Upper lobe of right lung (tissue), 1 donor: ENCODE results near the gene LONP2. TPM values are rescaled to one million over a fixed set of nuclear protein-coding genes. Genes with fewer than 3 reads are reported as not detected.

Experiments
- ATAC-seq: fragments of 200-7000 bp; cut with Tn5 transposase; one replicate; pipeline ENCODE4 v1.9.1; 2020; ENCODE audit warnings: mild to moderate bottlenecking, moderate library complexity
- DNase-seq: peaks from one replicate; pipeline ENCODE4 v3.0.0-alpha.2; 2020
- H3K27ac ChIP-seq: fragments of 200-600 bp; one replicate; pipeline ENCODE4 v1.8.0; 2022
- H3K27me3 ChIP-seq: fragments of 200-600 bp; one replicate; pipeline ENCODE4 v1.8.0; 2022; ENCODE audit warnings: mild to moderate bottlenecking
- H3K36me3 ChIP-seq: fragments of 200-600 bp; one replicate; pipeline ENCODE4 v1.8.0; 2022
- H3K4me1 ChIP-seq: fragments of 200-600 bp; one replicate; pipeline ENCODE4 v1.8.0; 2022
- H3K4me3 ChIP-seq: fragments of 200-600 bp; one replicate; pipeline ENCODE4 v1.8.0; 2022; ENCODE audit warnings: mild to moderate bottlenecking
- H3K9me3 ChIP-seq: fragments of 200-600 bp; one replicate; pipeline ENCODE4 v1.8.0; 2022
- CTCF ChIP-seq: fragments of 200-600 bp; IDR thresholded peaks from one replicate; pipeline ENCODE4 v1.8.0; 2022; ENCODE audit warnings: antibody characterized with exemption
- intact Hi-C: fragments of 100-400 bp; cut with DNase I; formaldehyde crosslinking; loops from one replicate; pipeline ENCODE4 v1.11.0; 2022
- total RNA-seq: library from RNA; stranded (reverse); fragmentation: NEBNext Ultra II Directional; extraction: Animal tissue kit (Norgen Biotek cat#: 25700); gene quantifications from one replicate; pipeline ENCODE4 v1.2.1, GENCODE V29; 2021
- donor health status: DM: no; HTN: yes; CAD: no; lungs with severe emphysema.

The LONP2 gene
- total RNA-seq, 1 donor from 2014 or later = 63.3 TPM

GRCh38 chr16:48284772-48285409 is 40.8 kb downstream of the LONP2 start:
- ATAC-seq = no peak
- no peak for DNase-seq
- Histone ChIP-seq H3K4me3 (no peak overlapping the region), H3K27ac (no peak overlapping the region), H3K4me1 (no peaks in the 10 kb centered on the region), H3K27me3 (no peaks in the 10 kb centered on the region), H3K9me3 (no peaks in the 10 kb centered on the region), H3K36me3 (peaks cover 16% of the 10 kb centered on the region)
- no peak for TF ChIP-seq CTCF
- intact Hi-C loops = no loop called here

GRCh38 chr16:48287239-48287638 is 43.1 kb downstream of the LONP2 start:
- intact Hi-C loops = no loop called here
- no peak for TF ChIP-seq CTCF
- DNase-seq (no peak), ATAC-seq (no peak)
- H3K9me3 ChIP-seq = no peaks in the 10 kb centered on the region
- H3K27ac ChIP-seq = no peak overlapping the region
- H3K4me1 ChIP-seq = no peaks in the 10 kb centered on the region
- H3K27me3 ChIP-seq = no peaks in the 10 kb centered on the region
- H3K4me3 ChIP-seq = no peak overlapping the region
- H3K36me3 ChIP-seq = peaks cover 23% of the 10 kb centered on the region

GRCh38 chr16:48291303-48291702 is 47.2 kb downstream of the LONP2 start:
- no peak overlapping the region for H3K4me3 ChIP-seq

GRCh38 chr16:48291754-48292153 is 47.7 kb downstream of the LONP2 start:
- DNase-seq = no peak
- no peaks in the 10 kb centered on the region for H3K27me3 ChIP-seq
- H3K9me3 ChIP-seq = no peaks in the 10 kb centered on the region
- H3K36me3 ChIP-seq = peaks cover 32% of the 10 kb centered on the region
- no peak overlapping the region for H3K27ac ChIP-seq
- intact Hi-C loops = no loop called here
- ATAC-seq = no peak
- H3K4me1 ChIP-seq = no peaks in the 10 kb centered on the region
- H3K4me3 ChIP-seq = no peak overlapping the region
- no peak for TF ChIP-seq CTCF

More at GRCh38 chr16:48291303-48291702, 47.2 kb downstream of the LONP2 start:
- H3K27ac ChIP-seq = no peak overlapping the region
- H3K9me3 ChIP-seq = no peaks in the 10 kb centered on the region
- DNase-seq (no peak), ATAC-seq (no peak)
- no peak for TF ChIP-seq CTCF
- H3K27me3 ChIP-seq = no peaks in the 10 kb centered on the region
- no peaks in the 10 kb centered on the region for H3K4me1 ChIP-seq
- intact Hi-C loops = no loop called here
- H3K36me3 ChIP-seq = peaks cover 33% of the 10 kb centered on the region

- Histone ChIP-seq H3K4me3 (no peak overlapping the region), H3K27me3 (no peaks in the 10 kb centered on the region), H3K27ac (no peak overlapping the region), H3K36me3 (peaks cover 39% of the 10 kb centered on the region), H3K9me3 (no peaks in the 10 kb centered on the region), H3K4me1 (no peaks in the 10 kb centered on the region)
- no peak for ATAC-seq
- intact Hi-C loops = no loop called here
- TF ChIP-seq CTCF = no peak
- no peak for DNase-seq
Observed at GRCh38 chr16:48292452-48292851, 48.4 kb downstream of the LONP2 start.

GRCh38 chr16:48294724-48295123 is 50.6 kb downstream of the LONP2 start:
- TF ChIP-seq CTCF = no peak
- Histone ChIP-seq H3K4me1 (no peaks in the 10 kb centered on the region), H3K36me3 (peaks cover 47% of the 10 kb centered on the region), H3K27me3 (no peaks in the 10 kb centered on the region), H3K9me3 (no peaks in the 10 kb centered on the region), H3K4me3 (no peak overlapping the region), H3K27ac (no peak overlapping the region)
- ATAC-seq = no peak
- intact Hi-C loops = no loop called here
- DNase-seq = no peak
